Stomach smooth muscle (tissue), 2 donors: ENCODE data around the gene ABT1.

Experiments
- H3K27ac ChIP-seq: one replicate; pipeline ENCODE4 v1.7.0; 2013; ENCODE audit warnings: mild to moderate bottlenecking, low read length, inconsistent platforms
- H3K27me3 ChIP-seq, 2 donors: one replicate each; pipeline ENCODE4 v1.7.0; 2013; ENCODE audit warnings: low read length in 2 of 2; ENCODE audit not compliant: insufficient read depth in 2 of 2, control insufficient read depth in 1 of 2
- H3K36me3 ChIP-seq, 2 donors: one replicate each; pipeline ENCODE4 v1.7.0; 2013; ENCODE audit warnings: low read length in 2 of 2; ENCODE audit not compliant: control insufficient read depth in 2 of 2, insufficient read depth in 2 of 2
- H3K4me1 ChIP-seq: one replicate; pipeline ENCODE4 v1.7.0; 2013; ENCODE audit warnings: low read length; ENCODE audit not compliant: control insufficient read depth, insufficient read depth
- H3K4me3 ChIP-seq, 2 donors: one replicate each; pipeline ENCODE4 v1.7.0; 2013; ENCODE audit warnings: low read length in 2 of 2
- H3K9ac ChIP-seq, 2 donors: one replicate each; pipeline ENCODE4 v1.7.0; 2013; ENCODE audit warnings: low read length in 2 of 2, mild to moderate bottlenecking in 1 of 2
- H3K9me3 ChIP-seq, 2 donors: one replicate each; pipeline ENCODE4 v1.7.0; 2013; ENCODE audit warnings: low read length in 2 of 2; ENCODE audit not compliant: control insufficient read depth in 2 of 2
- donor health status: healthy.
- donor health status: Pancreatic carcinoma.

The ABT1 gene

GRCh38 chr6:26594730-26595632 is 1.8 kb upstream of the ABT1 start:
- Histone ChIP-seq H3K9ac (peak overlapping the region; percentile 55), H3K27ac (peak overlapping the region; percentile 60), H3K27me3 (peaks cover 20 to 28% of the 10 kb centered on the region in 2 donors), H3K9me3 (no peaks in the 10 kb centered on the region), H3K4me3 (peak overlapping the region; percentile 95 to 100), H3K36me3 (peaks cover 9 to 14% of the 10 kb centered on the region in 2 donors), H3K4me1 (peaks cover 19% of the 10 kb centered on the region)

DNA sequence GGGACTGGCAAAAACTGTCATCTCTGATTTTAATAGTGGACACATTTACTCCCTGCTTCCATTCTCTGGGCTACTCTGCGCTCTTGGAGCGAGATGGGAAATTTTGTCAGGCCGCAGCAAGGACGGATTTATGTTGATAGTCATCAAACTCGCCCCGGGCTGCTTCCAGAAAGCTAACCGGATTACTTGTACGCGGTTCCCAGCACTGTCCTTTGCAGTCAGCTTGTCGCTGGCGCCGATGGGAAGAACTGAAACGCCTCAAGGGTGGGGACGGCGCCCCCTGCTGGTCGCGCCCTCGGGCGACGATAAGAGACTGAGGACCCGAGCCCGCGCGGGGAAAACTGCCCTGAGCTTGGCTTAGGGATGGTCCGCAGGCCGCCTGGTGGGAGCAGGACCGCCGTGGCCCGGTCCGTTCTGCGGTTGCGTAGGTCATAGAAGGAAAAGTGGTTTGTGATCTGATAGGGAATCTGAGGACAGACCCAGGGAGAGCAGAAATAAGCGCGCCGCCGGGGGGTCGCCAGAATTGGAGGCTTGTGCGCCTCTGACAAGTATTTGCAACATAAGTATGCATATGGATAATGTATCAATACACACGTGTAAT is 984 bp upstream of the ABT1 start:
- H3K4me1 ChIP-seq, result peaks cover 19% of the 10 kb centered on the region
- no peaks in the 10 kb centered on the region for H3K9me3 ChIP-seq
- peaks cover 20 to 28% of the 10 kb centered on the region in 2 donors for H3K27me3 ChIP-seq
- H3K4me3 ChIP-seq, result peak overlapping the region; percentile 95 to 100
- peaks cover 9 to 14% of the 10 kb centered on the region in 2 donors for H3K36me3 ChIP-seq
- H3K9ac ChIP-seq, result peak overlapping the region; percentile 55
- peak overlapping the region; percentile 60 for H3K27ac ChIP-seq

DNA sequence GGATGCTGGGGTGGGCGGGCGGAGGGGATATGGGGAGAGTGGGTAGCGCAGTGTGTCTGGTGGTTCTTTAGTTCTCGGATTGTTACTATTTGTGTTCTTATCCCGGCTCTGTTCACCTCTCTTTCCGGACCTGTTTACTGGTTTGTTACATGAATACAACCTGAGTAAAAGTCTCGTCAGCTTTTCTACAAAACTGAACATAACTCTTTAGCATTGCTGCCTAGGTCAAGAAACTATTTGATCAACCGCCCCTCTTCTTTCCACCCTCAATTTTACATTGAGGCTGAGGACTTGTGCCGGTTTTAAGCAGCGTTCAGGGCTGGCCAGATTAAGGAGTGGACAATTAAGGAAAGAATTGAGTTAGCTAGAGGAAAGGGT is 625 bp downstream of the ABT1 start:
- peak overlapping the region; percentile 95 to 98 for H3K9ac ChIP-seq
- peak overlapping the region; percentile 86 for H3K27ac ChIP-seq
- no peaks in the 10 kb centered on the region for H3K9me3 ChIP-seq

GRCh38 chr6:26597821-26598220 is 1.1 kb downstream of the ABT1 start:
- peak overlapping the region; percentile 95 to 98 for H3K9ac ChIP-seq
- H3K36me3 ChIP-seq, result peaks cover 9 to 14% of the 10 kb centered on the region in 2 donors
- peak overlapping the region; percentile 95 to 100 for H3K4me3 ChIP-seq
- peaks cover 19% of the 10 kb centered on the region for H3K4me1 ChIP-seq
- peaks cover 13 to 16% of the 10 kb centered on the region in 2 donors for H3K27me3 ChIP-seq
- no peak overlapping the region for H3K27ac ChIP-seq
- no peaks in the 10 kb centered on the region for H3K9me3 ChIP-seq

More for the DNA sequence above, 625 bp downstream of the ABT1 start:
- peak overlapping the region; percentile 95 to 100 for H3K4me3 ChIP-seq
- peaks cover 19% of the 10 kb centered on the region for H3K4me1 ChIP-seq
- H3K36me3 ChIP-seq, result peaks cover 9 to 14% of the 10 kb centered on the region in 2 donors
- peaks cover 18 to 20% of the 10 kb centered on the region in 2 donors for H3K27me3 ChIP-seq

GRCh38 chr6:26598267-26598666 is 1.5 kb downstream of the ABT1 start:
- peak overlapping the region in 1 of 2 donors; percentile 100 for H3K4me3 ChIP-seq
- H3K27me3 ChIP-seq, result peaks cover 12% of the 10 kb centered on the region in 2 donors
- H3K4me1 ChIP-seq, result peaks cover 19% of the 10 kb centered on the region
- peaks cover 9 to 14% of the 10 kb centered on the region in 2 donors for H3K36me3 ChIP-seq
- H3K9me3 ChIP-seq, result no peaks in the 10 kb centered on the region
- H3K9ac ChIP-seq, result no peak overlapping the region
- H3K27ac ChIP-seq, result no peak overlapping the region

DNA sequence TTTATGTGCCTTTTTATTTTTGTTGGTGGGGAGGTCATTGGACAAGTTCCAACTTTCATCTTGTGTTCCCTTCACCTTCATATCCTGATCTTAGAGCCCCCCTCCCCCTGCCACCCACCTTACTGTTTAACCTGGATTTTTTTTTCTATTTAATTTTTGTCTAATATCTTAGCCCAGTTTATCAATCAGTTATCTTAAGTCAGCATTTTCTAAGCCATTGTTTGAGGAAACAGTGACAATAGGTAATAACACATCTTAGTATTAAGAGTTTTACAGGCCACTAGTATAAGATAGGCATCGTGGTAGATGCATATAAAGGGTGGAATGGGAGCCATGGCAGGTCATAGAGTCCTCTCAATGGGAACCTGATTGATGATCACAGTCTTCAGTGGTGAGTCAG is 2.4 kb downstream of the ABT1 start:
- H3K9me3 ChIP-seq, result no peaks in the 10 kb centered on the region
- peaks cover 9 to 14% of the 10 kb centered on the region in 2 donors for H3K36me3 ChIP-seq
- peaks cover 3 to 6% of the 10 kb centered on the region in 2 donors for H3K27me3 ChIP-seq
- H3K4me3 ChIP-seq, result no peak overlapping the region
- H3K9ac ChIP-seq, result no peak overlapping the region
- H3K27ac ChIP-seq, result no peak overlapping the region
- peaks cover 19% of the 10 kb centered on the region for H3K4me1 ChIP-seq

GRCh38 chr6:26599591-26599990 is 2.8 kb downstream of the ABT1 start:
- Histone ChIP-seq H3K9ac (no peak overlapping the region), H3K27me3 (peaks cover 0 to 2% of the 10 kb centered on the region in 2 donors), H3K4me3 (no peak overlapping the region), H3K36me3 (peaks cover 9 to 14% of the 10 kb centered on the region in 2 donors), H3K9me3 (no peaks in the 10 kb centered on the region), H3K27ac (no peak overlapping the region), H3K4me1 (peaks cover 19% of the 10 kb centered on the region)

DNA sequence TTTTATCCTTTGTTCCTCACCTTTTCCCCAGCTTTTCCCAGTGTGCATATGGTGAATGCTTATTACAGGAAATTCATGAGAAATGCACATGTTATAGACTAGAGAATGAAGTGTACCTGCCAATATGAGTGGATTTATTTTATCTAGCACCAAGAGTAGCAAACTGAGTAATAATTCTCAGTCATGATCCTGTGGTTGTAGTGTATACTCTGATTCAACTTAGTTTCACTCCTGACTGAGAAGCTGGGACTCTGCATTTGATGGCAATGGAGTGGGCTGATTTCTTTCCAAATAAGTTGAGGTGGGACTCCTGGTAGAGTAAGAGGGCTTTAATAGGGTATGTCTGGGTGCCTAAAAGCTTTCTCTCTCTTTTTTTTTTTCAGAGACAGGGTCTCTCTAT is 4.0 kb downstream of the ABT1 start:
- H3K27me3 ChIP-seq, result no peaks in the 10 kb centered on the region
- peaks cover 9 to 14% of the 10 kb centered on the region in 2 donors for H3K36me3 ChIP-seq
- H3K4me1 ChIP-seq, result peaks cover 12% of the 10 kb centered on the region
- no peaks in the 10 kb centered on the region for H3K9me3 ChIP-seq
- no peak overlapping the region for H3K4me3 ChIP-seq
- H3K27ac ChIP-seq, result no peak overlapping the region
- H3K9ac ChIP-seq, result no peak overlapping the region

- H3K27ac ChIP-seq, result no peak overlapping the region
- no peak overlapping the region for H3K4me3 ChIP-seq
- H3K36me3 ChIP-seq, result peaks cover 9 to 14% of the 10 kb centered on the region in 2 donors
- peaks cover 9% of the 10 kb centered on the region for H3K4me1 ChIP-seq
- H3K9me3 ChIP-seq, result no peaks in the 10 kb centered on the region
- no peaks in the 10 kb centered on the region for H3K27me3 ChIP-seq
- no peak overlapping the region for H3K9ac ChIP-seq
Measured at GRCh38 chr6:26602262-26602661, 5.5 kb downstream of the ABT1 start.

DNA sequence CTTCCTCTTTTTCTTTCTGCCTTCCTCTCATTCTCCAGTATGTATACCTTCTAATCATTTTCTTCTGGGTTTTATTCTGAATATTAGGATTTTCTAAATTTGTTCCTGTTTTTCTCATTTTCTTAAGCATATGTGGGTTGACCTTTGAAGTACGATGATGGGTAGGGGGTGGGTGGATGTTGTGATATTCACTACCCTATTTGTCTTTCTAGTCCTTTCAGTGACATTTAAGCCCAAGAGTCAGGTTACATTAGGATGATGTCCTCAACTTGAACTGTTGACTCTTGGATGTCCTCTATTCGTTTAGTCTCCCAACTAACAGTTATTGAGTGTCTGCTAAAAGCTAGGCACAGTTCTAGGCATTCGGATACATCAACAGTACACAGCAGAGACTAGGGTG is 7.3 kb downstream of the ABT1 start:
- no peak overlapping the region for H3K4me3 ChIP-seq
- no peaks in the 10 kb centered on the region for H3K27me3 ChIP-seq
- H3K27ac ChIP-seq, result no peak overlapping the region

More for the DNA sequence above, 7.3 kb downstream of the ABT1 start:
- H3K9ac ChIP-seq, result no peak overlapping the region
- no peaks in the 10 kb centered on the region for H3K9me3 ChIP-seq
- no peaks in the 10 kb centered on the region for H3K4me1 ChIP-seq
- peaks cover 4 to 5% of the 10 kb centered on the region in 2 donors for H3K36me3 ChIP-seq
